ENCODE data around the gene PIM2.

The PIM2 gene

DNA sequence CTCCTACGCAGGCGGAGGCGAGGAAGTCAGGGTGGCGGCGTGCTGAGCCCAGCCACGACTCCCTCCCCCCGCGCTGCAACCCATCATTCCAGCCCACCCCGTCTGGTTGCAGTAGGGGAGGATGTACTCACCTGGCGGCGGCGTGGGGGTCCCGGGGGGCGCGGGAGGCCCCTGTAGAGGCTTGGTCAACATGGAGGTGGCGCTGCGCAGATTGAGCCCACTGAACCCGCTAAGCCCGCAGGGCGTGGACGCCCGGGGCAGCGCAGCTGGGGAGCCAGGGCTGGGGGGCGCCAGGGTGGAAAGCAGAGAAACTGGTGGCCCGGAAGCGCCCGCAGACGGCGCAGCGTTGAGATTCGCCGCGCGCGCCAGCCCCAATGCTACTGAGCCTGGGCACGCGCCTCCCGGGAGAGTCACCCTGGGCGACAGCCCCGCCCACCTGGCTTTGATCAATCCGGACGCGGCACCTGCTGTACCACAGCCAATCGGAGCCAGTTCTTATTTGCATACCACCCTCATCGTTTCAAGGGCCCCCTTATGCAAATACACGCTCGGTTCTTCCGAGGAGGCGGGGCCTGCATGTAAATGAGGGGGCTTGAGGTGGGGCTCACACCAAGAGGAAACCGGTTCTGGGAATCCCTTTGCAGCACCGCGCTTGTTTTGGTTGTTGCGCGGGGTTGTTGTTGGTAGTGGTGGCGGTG lies at the start of gene PIM2:
PIM2 (minus strand) TSS at position 382 of the 698 bp plus-strand sequence; CDS start at position 192, 190 bp downstream.
- DNase-seq, result peak; percentile 87 to 89

DNA sequence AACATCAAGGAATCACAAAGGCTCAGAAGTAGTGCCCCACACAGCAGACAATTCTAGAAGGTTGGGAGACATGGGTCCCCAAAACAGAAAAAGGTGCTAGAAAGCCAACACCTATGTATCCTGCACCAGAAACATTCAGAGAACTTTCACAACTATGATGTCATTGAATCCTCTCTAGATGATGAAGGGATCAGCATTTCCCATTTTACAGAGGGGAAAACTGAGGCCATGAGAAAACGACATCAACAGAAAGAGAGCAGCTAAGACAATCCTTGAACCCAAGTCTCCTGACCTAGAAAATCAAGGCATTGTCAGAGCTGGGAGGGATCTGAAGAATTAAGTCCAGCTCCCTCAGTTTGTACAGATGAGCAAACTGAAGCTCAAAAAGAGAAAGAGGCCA lies 49.6 kb upstream of the PIM2 start:
- DNase-seq, result no peak

- DNase-seq, result no peak
These were observed 48.2 kb upstream of the PIM2 start for GRCh38 chrX:48966796-48967579.

GRCh38 chrX:48965959-48966358 lies 47.1 kb upstream of the PIM2 start:
- DNase-seq, result no peak

- no peak for DNase-seq
These were observed 42.8 kb upstream of the PIM2 start for GRCh38 chrX:48961585-48962091.

DNA sequence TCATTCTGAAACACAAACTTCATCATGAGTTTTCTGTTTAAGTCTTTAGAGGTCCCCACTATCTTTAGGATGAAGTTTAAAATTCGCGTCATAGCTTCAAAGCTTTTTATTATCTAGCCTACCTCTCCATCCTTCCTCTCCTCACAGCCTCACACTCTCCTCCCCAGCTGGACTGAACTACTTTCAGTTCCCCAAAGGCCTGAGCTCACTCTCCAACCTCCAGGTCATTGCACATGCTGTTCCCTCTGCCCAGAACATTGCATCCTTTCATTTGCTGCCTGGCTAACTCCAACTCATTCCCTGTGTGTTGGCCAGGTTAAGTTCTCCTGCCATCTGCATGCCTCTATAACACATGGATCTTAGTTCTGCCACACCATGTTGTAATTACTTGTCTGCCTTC lies 41.5 kb upstream of the PIM2 start:
- no peak for DNase-seq

DNA sequence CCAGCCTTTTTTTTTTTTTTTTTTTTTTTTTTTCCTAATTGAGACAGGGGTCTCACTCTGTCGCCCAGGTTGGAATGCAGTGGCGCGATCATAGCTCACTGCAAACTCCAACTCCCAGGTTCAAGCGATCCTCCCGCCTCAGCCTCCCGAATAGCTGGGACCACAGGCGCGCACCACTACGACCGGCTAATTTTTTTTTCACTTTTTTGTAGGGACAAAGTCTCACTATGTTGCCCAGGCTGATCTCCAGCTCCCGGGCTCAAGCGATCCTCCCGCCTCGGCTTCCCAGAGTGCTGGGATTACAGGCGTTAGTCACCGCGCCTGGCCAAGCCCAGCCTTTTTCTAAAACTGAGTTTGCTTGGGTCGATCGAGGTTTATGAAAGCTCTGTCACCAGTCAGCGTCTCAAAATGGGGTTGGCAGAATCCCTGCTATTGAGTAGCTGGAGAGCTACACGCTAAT lies 39.8 kb upstream of the PIM2 start:
- no peak for DNase-seq

DNA sequence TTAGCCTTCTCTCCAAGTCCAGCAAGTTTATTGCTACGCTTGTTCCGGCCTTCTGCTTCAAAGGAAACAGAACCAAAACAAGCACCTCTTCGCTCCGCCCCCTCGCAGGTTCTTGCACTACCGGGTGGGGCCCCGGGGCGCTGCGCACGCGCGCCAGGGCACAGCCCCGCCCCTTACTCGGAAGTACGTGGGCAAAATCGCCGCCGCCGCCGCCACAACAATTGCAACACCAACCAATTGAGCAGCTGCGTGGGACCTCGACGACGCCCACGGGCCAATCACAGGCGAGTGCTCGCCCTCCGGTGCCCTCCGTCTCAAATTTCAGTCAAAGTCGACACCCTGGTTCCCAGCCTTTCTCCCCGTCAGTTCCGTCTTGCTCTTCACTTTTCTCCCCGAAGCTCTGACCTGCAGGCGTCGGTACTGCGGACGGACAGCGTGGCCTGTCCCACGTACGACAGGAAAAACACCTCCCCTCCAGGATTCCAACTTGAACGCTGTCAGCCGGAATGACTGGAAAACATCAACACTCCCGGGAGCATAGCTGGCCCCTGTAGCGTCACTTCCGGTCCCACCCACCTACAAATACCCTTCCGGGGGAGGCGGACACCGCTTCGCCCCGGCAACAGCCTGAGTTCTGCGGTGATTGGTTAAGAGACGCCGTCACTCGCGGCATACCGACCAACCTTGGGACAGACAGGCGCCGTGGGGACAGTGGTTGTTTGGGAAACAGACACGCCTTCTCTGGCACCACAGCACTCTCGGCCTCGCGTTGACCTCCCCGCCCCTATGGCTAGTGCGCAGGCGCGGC lies 39.2 kb upstream of the PIM2 start:
- DNase-seq, result peak; percentile 87 to 90

- peak; percentile 58 to 62 for DNase-seq
These were observed 38.6 kb upstream of the PIM2 start, which contains the start of gene OTUD5 for GRCh38 chrX:48957477-48957826. OTUD5 (minus strand) TSS chrX:48957607; CDS start chrX:48957570, 37 bp downstream.

- peak; percentile 46 to 59 for DNase-seq
These were observed 38.0 kb upstream of the PIM2 start for GRCh38 chrX:48956728-48957414.

GRCh38 chrX:48948589-48948988 lies 29.8 kb upstream of the PIM2 start:
- DNase-seq, result no peak

DNA sequence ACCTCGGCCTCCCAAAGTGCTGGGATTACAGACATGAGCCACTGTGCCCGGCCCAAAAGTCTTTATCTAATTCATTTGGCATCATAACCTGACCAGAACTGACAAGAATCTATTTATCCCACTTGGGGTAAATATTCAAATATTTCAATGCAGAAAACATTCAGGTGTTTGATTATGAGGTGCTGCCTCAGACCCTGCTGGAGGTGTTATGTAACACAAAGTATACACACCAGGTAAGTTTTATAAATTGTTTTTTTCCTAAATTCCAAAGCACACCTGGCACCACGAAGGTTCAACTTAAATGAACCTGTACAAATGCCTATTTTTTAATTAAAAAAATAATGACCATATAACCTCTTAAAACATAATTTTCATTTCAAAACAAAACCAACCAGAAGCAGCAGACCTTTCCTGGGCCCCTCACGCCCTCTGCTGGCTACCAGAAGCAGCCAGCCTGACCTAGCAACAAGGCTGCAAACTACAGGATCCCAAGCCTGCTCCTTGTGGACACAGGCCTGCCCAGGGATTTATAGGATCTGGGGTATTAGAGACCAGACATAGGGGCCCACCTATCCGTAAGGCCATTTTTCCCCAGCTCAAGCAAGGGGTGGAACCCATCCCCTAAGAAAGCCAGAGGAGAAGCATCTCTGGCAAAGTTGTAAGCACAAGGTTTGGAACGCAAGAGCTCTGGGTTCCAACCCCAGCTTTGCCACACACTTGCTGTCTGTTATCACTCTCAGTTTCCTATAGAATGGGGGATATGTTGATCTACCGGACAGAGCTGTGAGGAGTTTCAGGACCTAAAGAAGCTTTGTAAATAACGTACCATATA lies 26.9 kb upstream of the PIM2 start:
- DNase-seq, result peak; percentile 31 to 34

GRCh38 chrX:48942895-48943294 lies 24.1 kb upstream of the PIM2 start:
- no peak for DNase-seq

DNA sequence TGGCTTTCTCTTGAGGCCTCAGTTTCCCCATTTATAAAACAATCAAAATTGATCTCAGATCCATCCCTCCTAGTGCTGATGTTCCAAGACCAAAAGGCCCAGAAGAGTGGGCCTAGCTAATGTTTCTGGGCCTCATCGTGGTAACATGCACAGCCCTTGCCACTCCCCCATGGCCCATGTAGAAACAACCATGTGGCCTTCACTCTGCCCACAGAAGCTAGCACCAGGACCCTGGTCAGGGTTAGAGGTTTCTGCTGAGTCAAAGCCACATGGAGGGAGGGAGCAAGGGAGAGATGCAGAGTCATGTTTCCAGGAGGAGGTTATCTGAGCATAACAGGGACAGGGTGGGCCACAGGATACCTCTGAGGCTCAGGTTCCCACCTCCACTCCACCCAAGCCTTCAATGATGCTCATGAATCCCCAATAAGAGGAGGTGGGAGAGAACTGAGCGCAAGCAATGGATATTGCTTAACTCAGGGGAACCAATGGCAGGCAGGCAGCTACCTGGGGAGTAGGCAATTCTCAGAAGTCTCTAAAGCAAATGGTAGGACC lies 21.7 kb upstream of the PIM2 start:
- DNase-seq, result no peak

DNA sequence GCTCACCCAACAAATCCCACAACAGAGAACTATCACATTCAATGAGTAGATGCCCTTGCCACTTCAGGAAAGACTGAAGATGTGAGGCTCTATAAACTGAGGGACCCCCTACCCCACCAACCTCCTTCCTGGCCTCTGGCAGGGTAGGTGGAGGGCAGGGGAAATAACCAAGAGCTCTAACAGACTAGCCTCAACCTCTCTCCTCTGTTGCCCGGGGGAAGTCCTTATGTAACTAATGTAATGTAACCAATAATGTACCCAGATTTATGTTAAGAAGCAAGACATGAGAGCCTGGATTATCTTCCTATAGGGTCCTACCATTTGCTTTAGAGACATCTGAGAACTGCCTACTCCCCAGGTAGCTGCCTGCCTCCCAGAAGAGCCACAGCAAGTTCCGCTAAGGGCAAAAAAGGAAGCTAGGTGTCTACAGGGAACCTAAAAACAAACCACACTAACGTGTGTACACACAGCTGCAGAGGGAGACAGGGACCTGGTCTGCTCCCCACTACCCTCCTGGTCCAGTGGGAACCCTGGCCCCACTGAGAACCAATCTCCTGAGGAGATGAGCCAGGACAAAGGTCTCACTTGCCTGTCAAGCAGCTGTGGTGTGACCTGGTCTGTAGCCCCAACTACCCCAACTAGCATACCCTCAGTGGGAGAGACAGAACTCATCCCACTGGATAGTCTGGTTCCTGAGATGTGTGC lies 20.9 kb upstream of the PIM2 start:
- DNase-seq, result no peak

GRCh38 chrX:48938721-48939425 lies 20.0 kb upstream of the PIM2 start:
- peak; percentile 47 to 48 for DNase-seq

GRCh38 chrX:48937054-48937907 lies 18.5 kb upstream of the PIM2 start:
- DNase-seq, result peak; percentile 82 to 84

- DNase-seq, result no peak
These were observed 17.7 kb upstream of the PIM2 start for GRCh38 chrX:48936429-48937053.
